Body of pancreas (tissue), 4 donors: ENCODE data around the gene CD79A. TPM values are rescaled to one million over a fixed set of nuclear protein-coding genes. Genes with fewer than 3 reads are reported as not detected.

Experiments
- ATAC-seq: fragments of 150-250 bp; one replicate; pipeline ENCODE4 v1.9.1; 2016
- DNase-seq, 4 donors: peaks; one replicate each; pipeline ENCODE4 v3.0.0-alpha.2; 2019
- H3K27ac ChIP-seq, 4 donors: fragments of 200-600 bp; sonication (generic); 1 replicate in 3 of 4; 2 replicates in 1 of 4; pipeline versions ENCODE4 v1.5.1 to v1.6.1; 2016 to 2019; ENCODE audit warnings: mild to moderate bottlenecking in 1 of 4, mixed read lengths in 1 of 4, moderate library complexity in 1 of 4
- H3K27me3 ChIP-seq, 2 donors: fragments of 200-600 bp; sonication (generic); one replicate each; pipeline ENCODE4 v1.6.0; 2016; ENCODE audit warnings: mild to moderate bottlenecking in 1 of 2
- H3K36me3 ChIP-seq, 2 donors: fragments of 200-600 bp; sonication (generic); replicated peaks in 1 of 2; 2 replicates each; pipeline ENCODE4 v1.5.1; 2016; ENCODE audit warnings: low read depth in 2 of 2; ENCODE audit not compliant: insufficient read depth in 1 of 2
- H3K4me1 ChIP-seq: fragments of 200-600 bp; sonication (generic); one replicate; pipeline ENCODE4 v1.6.0; 2016
- H3K4me3 ChIP-seq, 2 donors: fragments of 200-600 bp; sonication (generic); 1 replicate in 1 of 2; 2 replicates in 1 of 2; pipeline ENCODE4 v1.5.1; 2016 to 2019
- H3K9me3 ChIP-seq, 3 donors: fragments of 200-600 bp; sonication (generic); 1 replicate in 2 of 3; 2 replicates in 1 of 3; pipeline ENCODE4 v1.5.1; 2016
- POLR2A ChIP-seq, 3 donors: fragments of 450-650 bp; IDR thresholded peaks; one replicate each; pipeline ENCODE4 v1.6.1; 2016; ENCODE audit warnings: antibody characterized with exemption in 3 of 3, mild to moderate bottlenecking in 2 of 3
- WGBS, 2 donors: methylation state at CpG; one replicate each; pipeline ENCODE4 v1.1.5; 2017; 5-methylcytosine and 5-hydroxymethylcytosine counted together
- intact Hi-C: fragments of 100-400 bp; cut with DNase I; formaldehyde crosslinking; loops from one replicate; pipeline ENCODE4 v1.15.1; 2023
- total RNA-seq, 2 donors: library from RNA; depleted of rRNA; stranded (reverse); fragments of >200 nt; gene quantifications; one replicate each; pipeline ENCODE4 v1.1.0, GENCODE V29; 2016
- TF ChIP-seq, protein P1 (sequence below), 7 experiments: fragments of 450-650 bp in 4 of 7; fragments of 200-600 bp in 3 of 7; sonication (generic) in 3 of 7; IDR thresholded peaks; one replicate each; pipeline ENCODE4 v1.5.1; 2016 to 2019; ENCODE audit warnings: antibody characterized with exemption in 7 of 7

Gene CD79A
- total RNA-seq, 2 donors from 2014 or later, result not detected

DNA sequence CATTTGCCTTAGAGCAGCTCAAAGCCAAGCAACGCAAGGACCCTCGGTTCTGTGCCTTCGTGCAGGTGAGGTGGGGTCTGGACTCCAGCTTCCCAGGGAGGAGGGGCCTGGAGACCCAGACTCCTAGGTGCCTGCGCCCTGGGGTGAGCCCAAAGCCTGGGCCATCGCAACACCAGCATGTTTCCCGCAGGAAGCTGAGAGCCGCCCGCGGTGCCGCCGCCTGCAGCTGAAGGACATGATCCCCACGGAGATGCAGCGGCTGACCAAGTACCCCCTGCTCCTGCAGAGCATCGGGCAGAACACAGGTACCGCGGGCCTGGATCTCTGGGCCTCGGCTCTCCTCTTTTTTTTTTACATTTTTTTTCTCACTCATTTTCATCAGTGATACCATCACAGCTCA, 25.5 kb downstream of the CD79A start:
- 94 to 96% methylated on average over 9 to 12 of the region's 17 CpGs for WGBS, 2 donors
- intact Hi-C loops, result no loop called here
- no peak for ATAC-seq
- DNase-seq, result no peak
- no peak overlapping the region for H3K27ac ChIP-seq
- TF ChIP-seq, protein P1, sequence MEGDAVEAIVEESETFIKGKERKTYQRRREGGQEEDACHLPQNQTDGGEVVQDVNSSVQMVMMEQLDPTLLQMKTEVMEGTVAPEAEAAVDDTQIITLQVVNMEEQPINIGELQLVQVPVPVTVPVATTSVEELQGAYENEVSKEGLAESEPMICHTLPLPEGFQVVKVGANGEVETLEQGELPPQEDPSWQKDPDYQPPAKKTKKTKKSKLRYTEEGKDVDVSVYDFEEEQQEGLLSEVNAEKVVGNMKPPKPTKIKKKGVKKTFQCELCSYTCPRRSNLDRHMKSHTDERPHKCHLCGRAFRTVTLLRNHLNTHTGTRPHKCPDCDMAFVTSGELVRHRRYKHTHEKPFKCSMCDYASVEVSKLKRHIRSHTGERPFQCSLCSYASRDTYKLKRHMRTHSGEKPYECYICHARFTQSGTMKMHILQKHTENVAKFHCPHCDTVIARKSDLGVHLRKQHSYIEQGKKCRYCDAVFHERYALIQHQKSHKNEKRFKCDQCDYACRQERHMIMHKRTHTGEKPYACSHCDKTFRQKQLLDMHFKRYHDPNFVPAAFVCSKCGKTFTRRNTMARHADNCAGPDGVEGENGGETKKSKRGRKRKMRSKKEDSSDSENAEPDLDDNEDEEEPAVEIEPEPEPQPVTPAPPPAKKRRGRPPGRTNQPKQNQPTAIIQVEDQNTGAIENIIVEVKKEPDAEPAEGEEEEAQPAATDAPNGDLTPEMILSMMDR (IDR thresholded peaks at IDR 0.05), result no peak
- no peak for TF ChIP-seq POLR2A (IDR thresholded peaks at IDR 0.05)
- peaks cover 12% of the 10 kb centered on the region for H3K4me1 ChIP-seq
- H3K9me3 ChIP-seq, result no peaks in the 10 kb centered on the region
- H3K4me3 ChIP-seq, result no peak overlapping the region
- no peaks in the 10 kb centered on the region for H3K27me3 ChIP-seq
- H3K36me3 ChIP-seq, result peaks cover 5 to 55% of the 10 kb centered on the region in 2 donors

- H3K27ac ChIP-seq, result no peak overlapping the region
- DNase-seq, result no peak
- no peaks in the 10 kb centered on the region for H3K9me3 ChIP-seq
- 86 to 94% methylated on average over 11 to 18 of the region's 19 CpGs for WGBS, 2 donors
- no peak for ATAC-seq
- H3K36me3 ChIP-seq, result peaks cover 5 to 49% of the 10 kb centered on the region in 2 donors
- TF ChIP-seq, protein P1 (IDR thresholded peaks at IDR 0.05), result no peak
- TF ChIP-seq POLR2A (IDR thresholded peaks at IDR 0.05), result no peak
- no peak overlapping the region for H3K4me3 ChIP-seq
- H3K4me1 ChIP-seq, result peaks cover 12% of the 10 kb centered on the region
- no peaks in the 10 kb centered on the region for H3K27me3 ChIP-seq
- intact Hi-C loops, result no loop called here
Measured at GRCh38 chr19:41903193-41903953, 26.3 kb downstream of the CD79A start.

DNA sequence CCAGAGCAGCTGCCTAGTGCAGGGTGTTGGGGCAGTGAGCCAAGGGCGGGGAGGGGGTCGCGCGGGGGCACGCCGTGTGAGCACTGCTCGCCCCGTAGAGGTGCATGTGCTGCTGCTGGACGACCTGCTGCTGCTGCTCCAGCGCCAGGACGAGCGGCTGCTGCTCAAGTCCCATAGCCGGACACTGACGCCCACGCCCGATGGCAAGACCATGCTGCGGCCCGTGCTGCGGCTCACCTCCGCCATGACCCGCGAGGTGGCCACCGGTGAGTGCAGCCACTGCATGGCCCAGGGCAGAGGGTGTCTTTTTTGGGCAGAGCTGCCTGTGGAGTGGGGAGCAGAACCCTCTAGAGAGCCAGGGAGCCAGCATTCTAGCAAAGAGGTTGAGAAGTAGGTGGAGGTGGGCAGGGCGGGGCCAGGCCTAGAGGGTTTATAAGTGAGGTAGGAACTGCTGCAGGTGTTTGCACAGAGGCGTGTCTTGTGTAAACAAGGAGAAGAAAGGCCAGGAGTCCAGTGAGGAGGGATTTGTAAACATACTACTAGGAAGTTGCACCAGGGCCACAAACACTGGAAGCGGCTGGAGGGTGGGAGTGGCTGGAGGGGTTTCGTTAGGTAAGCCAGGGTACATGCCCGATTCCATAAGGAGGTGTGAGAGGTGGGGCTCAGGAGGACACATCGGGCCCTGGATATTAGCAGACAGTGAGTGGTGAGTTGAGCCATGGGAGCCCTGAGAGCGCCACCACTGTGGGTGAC, 27.2 kb downstream of the CD79A start:
- intact Hi-C loops, result no loop called here
- 37 to 62% methylated on average over 6 to 30 of the region's 30 CpGs for WGBS, 2 donors
- ATAC-seq, result peak; percentile 78
- peak; percentile 54 to 84 (median 82) for DNase-seq
- TF ChIP-seq, protein P1 (IDR thresholded peaks at IDR 0.05), result no peak
- TF ChIP-seq POLR2A (IDR thresholded peaks at IDR 0.05), result no peak
- no peaks in the 10 kb centered on the region for H3K9me3 ChIP-seq
- H3K4me1 ChIP-seq, result peaks cover 12% of the 10 kb centered on the region
- no peak overlapping the region for H3K27ac ChIP-seq
- H3K27me3 ChIP-seq, result no peaks in the 10 kb centered on the region
- no peak overlapping the region for H3K4me3 ChIP-seq
- H3K36me3 ChIP-seq, result peaks cover 0 to 43% of the 10 kb centered on the region in 2 donors

- WGBS, 2 donors, result 87 to 89% methylated on average over 22 of the region's 24 CpGs
- Histone ChIP-seq H3K36me3 (peaks cover 0 to 38% of the 10 kb centered on the region in 2 donors), H3K4me1 (peaks cover 12% of the 10 kb centered on the region), H3K9me3 (no peaks in the 10 kb centered on the region), H3K27ac (no peak overlapping the region), H3K27me3 (no peaks in the 10 kb centered on the region), H3K4me3 (no peak overlapping the region)
- ATAC-seq, result no peak
- TF ChIP-seq, protein P1 (IDR thresholded peaks at IDR 0.05), result no peak
- intact Hi-C loops, result no loop called here
- no peak for DNase-seq
Measured at GRCh38 chr19:41905273-41906002, 28.4 kb downstream of the CD79A start.
